K562 (cell line): ENCODE data around the gene CCDC92. TPM values are rescaled to one million over a fixed set of nuclear protein-coding genes. Genes with fewer than 3 reads are reported as not detected.
A peak's percentile ranks its signal among the peaks of the same experiment; 100 is the strongest.

Experiments
- BCOR ChIP-seq: fragments of 450-650 bp; IDR thresholded peaks from 2 replicates; pipeline ENCODE4 v1.6.1; 2016
- CCNT2 ChIP-seq: IDR thresholded peaks from 2 replicates; pipeline ENCODE4 v1.6.1; 2011; ENCODE audit warnings: borderline replicate concordance, low read depth, mild to moderate bottlenecking, moderate library complexity, mixed read lengths, low read length; ENCODE audit not compliant: insufficient read length; ENCODE audit errors: extremely low read depth
- CREB3L1 ChIP-seq: fragments of 450-650 bp; IDR thresholded peaks from 2 replicates; pipeline ENCODE4 v1.6.1; 2014; ENCODE audit warnings: low read depth, mild to moderate bottlenecking, moderate library complexity, borderline replicate concordance
- E2F4 ChIP-seq: sonication (generic); formaldehyde crosslinking; IDR thresholded peaks from 2 replicates; pipeline ENCODE4 v1.8.0; 2022; ENCODE audit warnings: mild to moderate bottlenecking, low read depth, missing genetic modification reagents
- ESRRA ChIP-seq: fragments of 450-650 bp; IDR thresholded peaks from 2 replicates; pipeline ENCODE4 v1.6.1; 2014; ENCODE audit warnings: low read depth, mild to moderate bottlenecking, moderate library complexity, borderline replicate concordance
- ETS1 ChIP-seq: conservative IDR thresholded peaks from 2 replicates; pipeline ENCODE4 v1.6.1; 2011; ENCODE audit warnings: low read depth, mild to moderate bottlenecking, low read length; ENCODE audit not compliant: control insufficient read depth
- HDAC1 ChIP-seq, 2 experiments: fragments of 450-650 bp; IDR thresholded peaks; 2 replicates each; pipeline ENCODE4 v1.6.1; 2016 to 2017; ENCODE audit warnings: inconsistent platforms in 1 of 2, mild to moderate bottlenecking in 1 of 2, moderate library complexity in 1 of 2
- HDAC2 ChIP-seq: fragments of 450-650 bp; IDR thresholded peaks from 2 replicates; pipeline ENCODE4 v1.6.1; 2016; ENCODE audit warnings: mild to moderate bottlenecking
- HDAC8 ChIP-seq: fragments of 450-650 bp; IDR thresholded peaks from 2 replicates; pipeline ENCODE4 v1.6.1; 2016; ENCODE audit warnings: mild to moderate bottlenecking, missing genetic modification characterization, moderate library complexity, missing compliant biosample characterization
- HES1 ChIP-seq: fragments of 450-650 bp; IDR thresholded peaks from 2 replicates; pipeline ENCODE4 v1.6.1; 2016; ENCODE audit warnings: low read depth, mild to moderate bottlenecking, moderate library complexity
- HNRNPUL1 ChIP-seq: fragments of 200-400 bp; formaldehyde crosslinking; IDR thresholded peaks from 2 replicates; pipeline ENCODE4 v1.6.1; 2017; ENCODE audit warnings: low read length
- KLF16 ChIP-seq: IDR thresholded peaks from 2 replicates; pipeline ENCODE4 v1.6.1; 2016; ENCODE audit warnings: antibody characterized with exemption
- MNT ChIP-seq, 2 experiments: fragments of 450-650 bp; conservative IDR thresholded peaks; 2 replicates each; pipeline ENCODE4 v1.6.1; 2017; ENCODE audit warnings: mild to moderate bottlenecking in 2 of 2, moderate library complexity in 2 of 2
- SPI1 ChIP-seq: IDR thresholded peaks from 2 replicates; pipeline ENCODE4 v1.6.1; 2011; ENCODE audit warnings: low read depth, low read length, control low read depth, borderline replicate concordance
- SRSF1 ChIP-seq: fragments of 200-400 bp; formaldehyde crosslinking; IDR thresholded peaks from 2 replicates; pipeline ENCODE4 v1.6.1; 2017; ENCODE audit warnings: mild to moderate bottlenecking, low read depth, low read length, moderate library complexity
- STAG1 ChIP-seq: sonication (generic); formaldehyde crosslinking; IDR thresholded peaks from 2 replicates; pipeline ENCODE4 v1.5.0; 2020; ENCODE audit warnings: missing genetic modification reagents, borderline replicate concordance
- STAT5B ChIP-seq: fragments of 250-450 bp; sonication (Bioruptor Pico); IDR thresholded peaks from 2 replicates; pipeline ENCODE4 v1.8.0; 2021; ENCODE audit warnings: mild to moderate bottlenecking, inconsistent platforms
- TRIM24 ChIP-seq, 2 experiments: fragments of 450-650 bp; IDR thresholded peaks; 2 replicates each; pipeline ENCODE4 v1.6.1; 2016
- ZBTB12 ChIP-seq: fragments of 250-450 bp; sonication (Bioruptor Pico); IDR thresholded peaks from 2 replicates; pipeline ENCODE4 v1.4.0; 2020
- ZC3H11A ChIP-seq: IDR thresholded peaks from 2 replicates; pipeline ENCODE4 v1.6.1; 2012; ENCODE audit warnings: low read depth, low read length, improper control_type of control experiment
- ZFP1 ChIP-seq: fragments of 450-650 bp; formaldehyde crosslinking; IDR thresholded peaks from 2 replicates; pipeline ENCODE4 v1.4.0; 2020; ENCODE audit warnings: mild to moderate bottlenecking, mixed read lengths
- polyA plus RNA-seq, 8 experiments: library from polyadenylated mRNA; depleted of rRNA in 4 of 8; stranded (reverse) in 5 of 8; unstranded in 3 of 8; fragments of >200 nt; fragmentation: Nextera tagmentation in 2 of 8; fragmentation: Illumina TruSeq in 1 of 8; extraction: Ambion mirVana in 2 of 8; extraction: Trizol in 1 of 8; gene quantifications; 2 replicates each; pipeline versions ENCODE4 v1.2.1 to v1.2.3, GENCODE V29; 2011 to 2014; ENCODE audit warnings: inconsistent platforms in 1 of 8, missing spikeins in 1 of 8
- total RNA-seq, 7 experiments: library from RNA; depleted of rRNA in 6 of 7; stranded (reverse); fragments of >200 nt in 6 of 7; fragmentation: Illumina TruSeq in 2 of 7; extraction: Trizol in 2 of 7; gene quantifications; 2 replicates each; pipeline versions ENCODE4 v1.2.1 to v1.2.3, GENCODE V29; 2011 to 2021; ENCODE audit warnings: low replicate concordance in 1 of 7

The CCDC92 gene
- total and polyA plus RNA-seq, 9 of the 15 experiments (the other 6 are each of a cell fraction or from before 2014, with no cell fraction given), result 0.27 to 5.9 (median 2.1) TPM

- TF ChIP-seq HNRNPUL1, result no peak
- TF ChIP-seq HDAC1 (IDR thresholded peaks at IDR 0.05), result no peak
- TF ChIP-seq HDAC2, result no peak
- no peak for TF ChIP-seq SRSF1
- no peak for TF ChIP-seq ZC3H11A
- no peak for TF ChIP-seq ETS1
- TF ChIP-seq ESRRA, result peak; percentile 50; the same call in 1 of the 2 replicates
- TF ChIP-seq SPI1, result no peak
- no peak for TF ChIP-seq KLF16
- TF ChIP-seq STAT5B (CRISPR knock-in tag), result no peak
- no peak for TF ChIP-seq STAG1 (CRISPR knock-in tag)
- TF ChIP-seq ZFP1 (CRISPR knock-in tag), result no peak
- no peak for TF ChIP-seq HES1
- no peak for TF ChIP-seq BCOR
- TF ChIP-seq E2F4 (CRISPR knock-in tag), result no peak
- no peak for TF ChIP-seq CREB3L1
- TF ChIP-seq MNT (conservative IDR thresholded peaks at IDR 0.05), result no peak
- no peak for TF ChIP-seq HDAC8 (tag)
- TF ChIP-seq CCNT2, result no peak
- no peak; the same call in 1 of the 2 replicates for TF ChIP-seq ZBTB12 (CRISPR knock-in tag)
- TF ChIP-seq TRIM24 (IDR thresholded peaks at IDR 0.05), result no peak
These were observed 18.8 kb upstream of the CCDC92 start (continued) for GRCh38 chr12:123991372-123991951.
